Upper lobe of left lung (tissue), 4 donors: ENCODE measurements around the gene SEC16A.

ENCODE experiments used
- EP300 ChIP-seq, 4 donors: sonication (generic); formaldehyde crosslinking; IDR thresholded peaks; one replicate each; pipeline ENCODE4 v1.5.1; 2017; ENCODE audit warnings: antibody characterized with exemption in 4 of 4, control low read depth in 2 of 4
- POLR2A ChIP-seq, 4 donors: fragments of 450-650 bp; IDR thresholded peaks; one replicate each; pipeline ENCODE4 v1.5.1; 2016 to 2017; ENCODE audit warnings: antibody characterized with exemption in 4 of 4, mild to moderate bottlenecking in 2 of 4
- POLR2AphosphoS5 ChIP-seq, 2 donors: sonication (generic); formaldehyde crosslinking; IDR thresholded peaks; one replicate each; pipeline ENCODE4 v1.5.1; 2017; ENCODE audit warnings: antibody characterized with exemption in 2 of 2
- TF ChIP-seq, protein P1 (sequence below), 6 experiments: fragments of 450-650 bp in 4 of 6; fragments of 200-600 bp in 2 of 6; sonication (generic) in 2 of 6; IDR thresholded peaks; one replicate each; pipeline ENCODE4 v1.5.1; 2016 to 2019; ENCODE audit warnings: antibody characterized with exemption in 6 of 6

- TF ChIP-seq POLR2A (IDR thresholded peaks at IDR 0.05) (no peak), POLR2AphosphoS5 (IDR thresholded peaks at IDR 0.05) (no peak), EP300 (IDR thresholded peaks at IDR 0.05) (no peak)
- TF ChIP-seq, protein P1, sequence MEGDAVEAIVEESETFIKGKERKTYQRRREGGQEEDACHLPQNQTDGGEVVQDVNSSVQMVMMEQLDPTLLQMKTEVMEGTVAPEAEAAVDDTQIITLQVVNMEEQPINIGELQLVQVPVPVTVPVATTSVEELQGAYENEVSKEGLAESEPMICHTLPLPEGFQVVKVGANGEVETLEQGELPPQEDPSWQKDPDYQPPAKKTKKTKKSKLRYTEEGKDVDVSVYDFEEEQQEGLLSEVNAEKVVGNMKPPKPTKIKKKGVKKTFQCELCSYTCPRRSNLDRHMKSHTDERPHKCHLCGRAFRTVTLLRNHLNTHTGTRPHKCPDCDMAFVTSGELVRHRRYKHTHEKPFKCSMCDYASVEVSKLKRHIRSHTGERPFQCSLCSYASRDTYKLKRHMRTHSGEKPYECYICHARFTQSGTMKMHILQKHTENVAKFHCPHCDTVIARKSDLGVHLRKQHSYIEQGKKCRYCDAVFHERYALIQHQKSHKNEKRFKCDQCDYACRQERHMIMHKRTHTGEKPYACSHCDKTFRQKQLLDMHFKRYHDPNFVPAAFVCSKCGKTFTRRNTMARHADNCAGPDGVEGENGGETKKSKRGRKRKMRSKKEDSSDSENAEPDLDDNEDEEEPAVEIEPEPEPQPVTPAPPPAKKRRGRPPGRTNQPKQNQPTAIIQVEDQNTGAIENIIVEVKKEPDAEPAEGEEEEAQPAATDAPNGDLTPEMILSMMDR (IDR thresholded peaks at IDR 0.05) = no peak
These were observed 25.1 kb upstream of the SEC16A start for GRCh38 chr9:136507992-136508375.
